Epithelial cell of proximal tubule (primary cell): ENCODE data around the gene STK11IP. TPM values are rescaled to one million over a fixed set of nuclear protein-coding genes. Genes with fewer than 3 reads are reported as not detected.

Source experiments
- DNase-seq: peaks from one replicate; pipeline ENCODE4 v3.0.0-alpha.2; 2011; ENCODE audit warnings: low read depth
- H3K4me3 ChIP-seq: 2 replicates; pipeline ENCODE4 v1.5.1; 2011; ENCODE audit warnings: low read depth, mild to moderate bottlenecking, low read length
- total RNA-seq: library from RNA; depleted of rRNA; stranded (reverse); fragments of >200 nt; gene quantifications from 2 replicates; pipeline ENCODE4 v1.2.3, GENCODE V29; 2015
- TF ChIP-seq, protein P1 (sequence below): conservative IDR thresholded peaks from 2 replicates; pipeline ENCODE4 v1.5.1; 2012; ENCODE audit warnings: low read depth, mild to moderate bottlenecking, low read length

Gene STK11IP
- total RNA-seq, 1 donor from 2014 or later, result 35.7 TPM

GRCh38 chr2:219553168-219553417 lies 44.6 kb upstream of the STK11IP start:
- TF ChIP-seq, protein P1, sequence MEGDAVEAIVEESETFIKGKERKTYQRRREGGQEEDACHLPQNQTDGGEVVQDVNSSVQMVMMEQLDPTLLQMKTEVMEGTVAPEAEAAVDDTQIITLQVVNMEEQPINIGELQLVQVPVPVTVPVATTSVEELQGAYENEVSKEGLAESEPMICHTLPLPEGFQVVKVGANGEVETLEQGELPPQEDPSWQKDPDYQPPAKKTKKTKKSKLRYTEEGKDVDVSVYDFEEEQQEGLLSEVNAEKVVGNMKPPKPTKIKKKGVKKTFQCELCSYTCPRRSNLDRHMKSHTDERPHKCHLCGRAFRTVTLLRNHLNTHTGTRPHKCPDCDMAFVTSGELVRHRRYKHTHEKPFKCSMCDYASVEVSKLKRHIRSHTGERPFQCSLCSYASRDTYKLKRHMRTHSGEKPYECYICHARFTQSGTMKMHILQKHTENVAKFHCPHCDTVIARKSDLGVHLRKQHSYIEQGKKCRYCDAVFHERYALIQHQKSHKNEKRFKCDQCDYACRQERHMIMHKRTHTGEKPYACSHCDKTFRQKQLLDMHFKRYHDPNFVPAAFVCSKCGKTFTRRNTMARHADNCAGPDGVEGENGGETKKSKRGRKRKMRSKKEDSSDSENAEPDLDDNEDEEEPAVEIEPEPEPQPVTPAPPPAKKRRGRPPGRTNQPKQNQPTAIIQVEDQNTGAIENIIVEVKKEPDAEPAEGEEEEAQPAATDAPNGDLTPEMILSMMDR, result no peak
- no peak for DNase-seq
- H3K4me3 ChIP-seq, result peak overlapping the region; percentile 73

GRCh38 chr2:219553463-219553963 lies 44.1 kb upstream of the STK11IP start:
- no peak overlapping the region for H3K4me3 ChIP-seq
- no peak for DNase-seq
- TF ChIP-seq, protein P1, result no peak

GRCh38 chr2:219554350-219554749 lies 43.3 kb upstream of the STK11IP start:
- no peak for DNase-seq
- TF ChIP-seq, protein P1, result no peak
- H3K4me3 ChIP-seq, result no peak overlapping the region

GRCh38 chr2:219555956-219556355 lies 41.7 kb upstream of the STK11IP start:
- no peak overlapping the region for H3K4me3 ChIP-seq
- TF ChIP-seq, protein P1, result no peak
- no peak for DNase-seq

GRCh38 chr2:219556413-219556812 lies 41.2 kb upstream of the STK11IP start:
- no peak overlapping the region for H3K4me3 ChIP-seq

GRCh38 chr2:219557320-219557719 lies 40.3 kb upstream of the STK11IP start:
- DNase-seq, result no peak
- H3K4me3 ChIP-seq, result no peak overlapping the region
- TF ChIP-seq, protein P1, result no peak

More at GRCh38 chr2:219556413-219556812, 41.2 kb upstream of the STK11IP start:
- TF ChIP-seq, protein P1, result no peak
- DNase-seq, result no peak
